ENCODE measurements around the gene OR4D9. TPM values are rescaled to one million over a fixed set of nuclear protein-coding genes. Genes with fewer than 3 reads are reported as not detected.

Gene OR4D9
- total and polyA plus RNA-seq, 7 donors, result not detected

GRCh38 chr11:59520741-59521140 lies 9.4 kb downstream of the OR4D9 start:
- DNase-seq, result no peak
- Histone ChIP-seq H3K9me3 (no peaks in the 10 kb centered on the region), H3K27ac (no peak overlapping the region), H3K4me3 (no peak overlapping the region), H3K27me3 (ENCODE audit: insufficient read depth in 3 of 3, low read length in 2 of 3) (no peaks in the 10 kb centered on the region), H3K36me3 (ENCODE audit: insufficient read depth in 1 of 2, low read depth in 1 of 2) (no peaks in the 10 kb centered on the region), H3K4me1 (no peaks in the 10 kb centered on the region)
- TF ChIP-seq CTCF (IDR thresholded peaks at IDR 0.05), result no peak
- intact Hi-C loops (cut with DNase I), result no loop called here
- ATAC-seq, result no peak
- 55 to 66% (median 61%) methylated on average over 5 of the region's 5 CpGs for WGBS, 3 donors

GRCh38 chr11:59523541-59523940 lies 12.2 kb downstream of the OR4D9 start:
- H3K4me1 ChIP-seq, result no peaks in the 10 kb centered on the region
- DNase-seq (no peak), ATAC-seq (no peak)
- no peaks in the 10 kb centered on the region for H3K9me3 ChIP-seq
- H3K27ac ChIP-seq, result no peak overlapping the region
- no peak for TF ChIP-seq CTCF (IDR thresholded peaks at IDR 0.05)
- 9 to 18% (median 15%) methylated on average over 1 of the region's 1 CpG for WGBS, 3 donors
- intact Hi-C loops (cut with DNase I), result no loop called here
- H3K4me3 ChIP-seq, result no peak overlapping the region
- H3K36me3 ChIP-seq (ENCODE audit: insufficient read depth in 1 of 2, low read depth in 1 of 2), result no peaks in the 10 kb centered on the region
- no peaks in the 10 kb centered on the region for H3K27me3 ChIP-seq (ENCODE audit: insufficient read depth in 3 of 3, low read length in 2 of 3)

GRCh38 chr11:59528711-59529110 lies 17.4 kb downstream of the OR4D9 start:
- no peak for DNase-seq
- Histone ChIP-seq H3K36me3 (ENCODE audit: insufficient read depth in 1 of 2, low read depth in 1 of 2) (no peaks in the 10 kb centered on the region), H3K4me1 (no peaks in the 10 kb centered on the region), H3K9me3 (no peaks in the 10 kb centered on the region), H3K27me3 (ENCODE audit: insufficient read depth in 3 of 3, low read length in 2 of 3) (no peaks in the 10 kb centered on the region), H3K4me3 (no peak overlapping the region), H3K27ac (no peak overlapping the region)
- TF ChIP-seq CTCF (IDR thresholded peaks at IDR 0.05), result no peak
- WGBS, 3 donors, result 39 to 42% (median 40%) methylated on average over 7 of the region's 7 CpGs
- intact Hi-C loops (cut with DNase I), result no loop called here
- no peak for ATAC-seq

GRCh38 chr11:59532620-59533019 lies 21.3 kb downstream of the OR4D9 start:
- H3K36me3 ChIP-seq (ENCODE audit: insufficient read depth in 1 of 2, low read depth in 1 of 2), result no peaks in the 10 kb centered on the region
- H3K9me3 ChIP-seq, result no peaks in the 10 kb centered on the region
- ATAC-seq, result no peak
- no peak for DNase-seq
- no peak overlapping the region for H3K4me3 ChIP-seq
- intact Hi-C loops (cut with DNase I), result loop anchor here in 1 of 2 donors (10.0 kb wide), 1 partner anchor 272 kb away; no protein-coding TSS in a partner anchor
- peaks cover 6% of the 10 kb centered on the region for H3K4me1 ChIP-seq
- no peak for TF ChIP-seq CTCF (IDR thresholded peaks at IDR 0.05)
- H3K27me3 ChIP-seq (ENCODE audit: insufficient read depth in 3 of 3, low read length in 2 of 3), result no peaks in the 10 kb centered on the region
- H3K27ac ChIP-seq, result no peak overlapping the region
- WGBS, 3 donors, result 82 to 89% (median 88%) methylated on average over 2 of the region's 2 CpGs

GRCh38 chr11:59534676-59535075 lies 23.3 kb downstream of the OR4D9 start:
- Histone ChIP-seq H3K4me3 (no peak overlapping the region), H3K27ac (no peak overlapping the region), H3K27me3 (ENCODE audit: insufficient read depth in 3 of 3, low read length in 2 of 3) (no peaks in the 10 kb centered on the region), H3K9me3 (no peaks in the 10 kb centered on the region), H3K4me1 (peaks cover 6% of the 10 kb centered on the region), H3K36me3 (ENCODE audit: insufficient read depth in 1 of 2, low read depth in 1 of 2) (no peaks in the 10 kb centered on the region)
- ATAC-seq (no peak), DNase-seq (no peak)
- intact Hi-C loops (cut with DNase I), result loop anchor here (5.0 to 10.0 kb wide), 2 partner anchors 268 to 270 kb away; no protein-coding TSS in a partner anchor
- WGBS, 3 donors, result 57 to 71% (median 69%) methylated on average over 1 of the region's 1 CpG
- TF ChIP-seq CTCF (IDR thresholded peaks at IDR 0.05), result no peak

Data from psoas muscle (tissue), 8 donors.